HG03432 (cell line): Measurements from ENCODE around the gene BCAS1.

Experiments
- ATAC-seq: cut with Tn5 transposase; IDR thresholded peaks from one replicate; pipeline ENCODE4 v1.9.1; 2021; ENCODE audit warnings: mild to moderate bottlenecking, moderate library complexity; ENCODE audit not compliant: unreplicated experiment

The BCAS1 gene

GRCh38 chr20:54056762-54057639, 13.4 kb downstream of the BCAS1 start:
- ATAC-seq = no peak

- ATAC-seq = no peak
These were observed 15.9 kb downstream of the BCAS1 start for GRCh38 chr20:54054516-54054915.

GRCh38 chr20:54051068-54051467, 19.3 kb downstream of the BCAS1 start:
- no peak for ATAC-seq

- ATAC-seq = no peak
These were observed 21.4 kb downstream of the BCAS1 start for GRCh38 chr20:54048891-54049545.

GRCh38 chr20:54048481-54048880, 21.9 kb downstream of the BCAS1 start:
- ATAC-seq = no peak

GRCh38 chr20:54047720-54048119, 22.7 kb downstream of the BCAS1 start:
- no peak for ATAC-seq

GRCh38 chr20:54047048-54047447, 23.3 kb downstream of the BCAS1 start:
- no peak for ATAC-seq

GRCh38 chr20:54044156-54044555, 26.2 kb downstream of the BCAS1 start:
- peak; percentile 76 for ATAC-seq

GRCh38 chr20:54043076-54043967, 27.1 kb downstream of the BCAS1 start:
- peak; percentile 54 for ATAC-seq

- no peak for ATAC-seq
These were observed 28.4 kb downstream of the BCAS1 start for GRCh38 chr20:54042021-54042420.

GRCh38 chr20:54041336-54041735, 29.1 kb downstream of the BCAS1 start:
- ATAC-seq = no peak

- ATAC-seq = no peak
These were observed 29.9 kb downstream of the BCAS1 start for GRCh38 chr20:54040531-54040930.

- no peak for ATAC-seq
These were observed 31.4 kb downstream of the BCAS1 start for GRCh38 chr20:54038961-54039360.

GRCh38 chr20:54037525-54037924, 32.9 kb downstream of the BCAS1 start:
- ATAC-seq = no peak

GRCh38 chr20:54029643-54030042, 40.8 kb downstream of the BCAS1 start:
- ATAC-seq = no peak

GRCh38 chr20:54029176-54029575, 41.2 kb downstream of the BCAS1 start:
- no peak for ATAC-seq

- ATAC-seq = no peak
These were observed 42.0 kb downstream of the BCAS1 start for GRCh38 chr20:54028276-54029011.

- ATAC-seq = no peak
These were observed 42.7 kb downstream of the BCAS1 start for GRCh38 chr20:54027704-54028103.

- ATAC-seq = no peak
These were observed 43.9 kb downstream of the BCAS1 start for GRCh38 chr20:54026295-54027064.

- ATAC-seq = no peak
These were observed 45.1 kb downstream of the BCAS1 start for GRCh38 chr20:54025251-54025771.
